Cardiac muscle cell (in vitro differentiated cells and primary cell): ENCODE results near the gene HS2ST1. TPM values are rescaled to one million over a fixed set of nuclear protein-coding genes. Genes with fewer than 3 reads are reported as not detected.

ENCODE experiments used
- DNase-seq, 2 donors: peaks; one replicate each; pipeline versions ENCODE4 v3.0.0 to v3.0.0-alpha.2; 2010 to 2017; ENCODE audit warnings: low read depth in 1 of 2, low spot score in 1 of 2
- H3K27ac ChIP-seq: fragments of 200-600 bp; sonication (generic); 2 replicates; pipeline ENCODE4 v1.5.1; 2016
- H3K27me3 ChIP-seq: fragments of 200-600 bp; sonication (generic); 2 replicates; pipeline ENCODE4 v1.6.0; 2016; ENCODE audit warnings: control low read depth
- H3K36me3 ChIP-seq: fragments of 200-600 bp; sonication (generic); 2 replicates; pipeline ENCODE4 v1.5.1; 2016; ENCODE audit warnings: control low read depth
- H3K4me1 ChIP-seq: fragments of 200-600 bp; sonication (generic); 2 replicates; pipeline ENCODE4 v1.8.1; 2017; ENCODE audit warnings: low read depth, mild to moderate bottlenecking, mixed run types
- H3K4me3 ChIP-seq: fragments of 200-600 bp; sonication (generic); 2 replicates; pipeline ENCODE4 v1.5.1; 2016; ENCODE audit warnings: mild to moderate bottlenecking
- H3K9me3 ChIP-seq: fragments of 200-600 bp; sonication (generic); 2 replicates; pipeline ENCODE4 v1.5.1; 2017; ENCODE audit warnings: low read depth, mild to moderate bottlenecking, control low read depth
- polyA plus RNA-seq: library from polyadenylated mRNA; unstranded; fragments of >200 nt; fragmentation: Nextera tagmentation; extraction: Ambion mirVana; gene quantifications from 2 replicates; pipeline ENCODE4 v1.2.1, GENCODE V29; 2016
- total RNA-seq: library from RNA; depleted of rRNA; stranded (reverse); fragments of >200 nt; gene quantifications from 2 replicates; pipeline ENCODE4 v1.2.3, GENCODE V29; 2016
- TF ChIP-seq, protein P1 (sequence below): IDR thresholded peaks from 2 replicates; pipeline ENCODE4 v1.5.1; 2012; ENCODE audit warnings: low read depth, mild to moderate bottlenecking, low read length

Gene HS2ST1
- total and polyA plus RNA-seq, 2 experiments from 2014 or later = 13.9 to 19.0 TPM

DNA sequence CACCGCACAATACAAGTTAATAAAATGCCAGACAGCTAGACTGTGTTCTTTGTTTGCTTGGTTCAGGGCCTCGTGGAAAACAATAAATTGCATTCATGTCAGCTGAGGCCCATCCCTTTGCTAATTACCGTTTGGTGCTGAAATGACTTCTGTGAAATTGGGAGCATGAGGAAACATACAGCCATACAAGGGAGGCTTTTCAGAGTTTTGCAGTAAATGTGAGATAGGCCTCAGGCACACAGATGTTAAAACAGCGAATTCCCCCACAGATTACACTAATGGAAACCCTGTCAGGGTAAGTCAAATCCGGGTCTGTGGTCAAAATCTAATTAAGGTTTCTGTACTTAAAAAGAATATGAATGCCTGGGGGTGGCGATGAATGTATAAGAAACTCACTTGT is 240.7 kb downstream of the HS2ST1 start:
- H3K4me3 ChIP-seq = no peak overlapping the region
- H3K27ac ChIP-seq = no peak overlapping the region
- H3K9me3 ChIP-seq = no peaks in the 10 kb centered on the region
- TF ChIP-seq, protein P1, sequence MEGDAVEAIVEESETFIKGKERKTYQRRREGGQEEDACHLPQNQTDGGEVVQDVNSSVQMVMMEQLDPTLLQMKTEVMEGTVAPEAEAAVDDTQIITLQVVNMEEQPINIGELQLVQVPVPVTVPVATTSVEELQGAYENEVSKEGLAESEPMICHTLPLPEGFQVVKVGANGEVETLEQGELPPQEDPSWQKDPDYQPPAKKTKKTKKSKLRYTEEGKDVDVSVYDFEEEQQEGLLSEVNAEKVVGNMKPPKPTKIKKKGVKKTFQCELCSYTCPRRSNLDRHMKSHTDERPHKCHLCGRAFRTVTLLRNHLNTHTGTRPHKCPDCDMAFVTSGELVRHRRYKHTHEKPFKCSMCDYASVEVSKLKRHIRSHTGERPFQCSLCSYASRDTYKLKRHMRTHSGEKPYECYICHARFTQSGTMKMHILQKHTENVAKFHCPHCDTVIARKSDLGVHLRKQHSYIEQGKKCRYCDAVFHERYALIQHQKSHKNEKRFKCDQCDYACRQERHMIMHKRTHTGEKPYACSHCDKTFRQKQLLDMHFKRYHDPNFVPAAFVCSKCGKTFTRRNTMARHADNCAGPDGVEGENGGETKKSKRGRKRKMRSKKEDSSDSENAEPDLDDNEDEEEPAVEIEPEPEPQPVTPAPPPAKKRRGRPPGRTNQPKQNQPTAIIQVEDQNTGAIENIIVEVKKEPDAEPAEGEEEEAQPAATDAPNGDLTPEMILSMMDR = no peak
- no peaks in the 10 kb centered on the region for H3K36me3 ChIP-seq
- DNase-seq = no peak
- no peaks in the 10 kb centered on the region for H3K27me3 ChIP-seq
- peaks cover 19% of the 10 kb centered on the region for H3K4me1 ChIP-seq

DNA sequence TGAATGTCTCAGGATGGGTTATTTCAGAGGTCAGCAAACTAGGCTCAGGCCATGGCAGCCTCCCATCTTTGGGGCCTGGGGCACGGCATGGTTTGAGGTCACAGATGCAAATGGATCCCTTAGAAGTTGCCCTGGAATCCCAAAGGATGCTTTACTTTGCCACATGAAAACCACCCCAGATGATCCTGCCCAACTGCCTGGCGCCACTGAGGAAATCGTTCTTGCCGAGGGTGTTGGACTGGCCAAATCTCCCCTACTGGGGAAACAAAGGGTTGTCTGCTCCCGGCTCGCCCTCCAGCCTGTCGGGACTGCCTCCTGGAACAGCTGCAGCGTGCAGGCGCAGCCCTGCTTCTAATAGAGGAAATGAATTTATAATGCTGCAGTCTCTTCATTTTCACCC is 241.2 kb downstream of the HS2ST1 start:
- no peaks in the 10 kb centered on the region for H3K9me3 ChIP-seq
- no peak for DNase-seq
- H3K27ac ChIP-seq = no peak overlapping the region
- TF ChIP-seq, protein P1 = no peak
- H3K4me1 ChIP-seq = peaks cover 19% of the 10 kb centered on the region
- no peak overlapping the region for H3K4me3 ChIP-seq
- no peaks in the 10 kb centered on the region for H3K27me3 ChIP-seq
- H3K36me3 ChIP-seq = no peaks in the 10 kb centered on the region

DNA sequence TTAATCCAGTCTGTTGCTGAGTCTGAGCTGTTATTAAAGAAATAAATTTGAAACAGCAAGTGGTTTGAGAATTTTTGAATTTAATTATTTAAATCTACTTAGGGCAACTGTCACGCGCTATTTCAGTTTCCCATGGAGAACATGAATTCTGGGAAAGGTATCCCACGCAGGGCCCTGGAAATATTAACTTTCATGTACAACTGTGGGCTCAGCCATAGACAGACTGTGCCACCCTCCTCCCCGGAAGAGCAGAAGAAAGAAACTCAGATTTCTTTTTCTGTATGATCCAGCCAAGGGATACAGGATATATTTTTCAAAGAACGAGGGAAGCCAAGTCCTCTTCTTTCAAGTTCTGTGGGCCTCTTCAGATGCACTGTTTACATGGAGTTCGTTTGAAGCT is 241.7 kb downstream of the HS2ST1 start:
- DNase-seq = no peak
- H3K36me3 ChIP-seq = no peaks in the 10 kb centered on the region
- H3K27me3 ChIP-seq = no peaks in the 10 kb centered on the region
- TF ChIP-seq, protein P1 = no peak
- H3K27ac ChIP-seq = no peak overlapping the region
- no peak overlapping the region for H3K4me3 ChIP-seq
- H3K4me1 ChIP-seq = peaks cover 15% of the 10 kb centered on the region
- no peaks in the 10 kb centered on the region for H3K9me3 ChIP-seq

DNA sequence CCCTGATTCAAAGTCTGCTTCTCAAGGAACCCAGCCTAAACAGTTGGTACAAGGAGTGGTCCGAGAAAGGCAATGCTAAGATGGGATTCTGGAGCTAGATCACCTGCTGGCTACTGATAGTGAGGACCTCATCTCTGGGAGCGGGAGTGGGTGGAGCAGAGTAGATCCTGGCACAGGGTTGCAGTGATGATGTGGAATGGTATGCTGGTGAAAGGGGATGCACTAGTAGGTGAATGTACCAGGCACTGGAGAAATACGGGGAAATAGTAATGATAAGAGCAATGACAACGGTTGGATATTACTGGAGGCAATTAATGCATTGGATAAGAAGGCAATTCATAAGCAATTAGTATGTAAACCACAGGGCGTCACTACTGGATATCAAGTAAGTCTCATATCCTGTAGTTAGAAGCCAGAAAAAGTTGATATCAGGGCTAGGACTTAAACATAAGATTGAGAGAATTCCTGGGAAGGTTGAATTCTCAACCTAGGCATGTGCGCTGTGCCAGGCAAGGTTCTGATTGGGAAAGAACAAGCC is 245.0 kb downstream of the HS2ST1 start:
- TF ChIP-seq, protein P1 = no peak

More for the DNA sequence above, 245.0 kb downstream of the HS2ST1 start:
- Histone ChIP-seq H3K27ac (no peak overlapping the region), H3K4me3 (no peak overlapping the region), H3K9me3 (no peaks in the 10 kb centered on the region), H3K4me1 (no peaks in the 10 kb centered on the region), H3K27me3 (no peaks in the 10 kb centered on the region), H3K36me3 (no peaks in the 10 kb centered on the region)
- peak in 1 of 2 donors; percentile 9 for DNase-seq

Other genes with a start within 250 kb of the HS2ST1 start
- gene SH3GLB1, start 210.1 kb upstream of the HS2ST1 start, total RNA-seq = 35.7 and 41.5 TPM in 2 replicates
- gene SH3GLB1, start 210.1 kb upstream of the HS2ST1 start, polyA plus RNA-seq = 57.4 and 62.6 TPM in 2 replicates
- gene SELENOF, start 509 bp upstream of the HS2ST1 start, total RNA-seq = 37.6 and 53.5 TPM in 2 replicates
- gene SELENOF, start 509 bp upstream of the HS2ST1 start, polyA plus RNA-seq = 96.2 and 116 TPM in 2 replicates